ENCODE data around the gene KDM4C. TPM values are rescaled to one million over a fixed set of nuclear protein-coding genes. Genes with fewer than 3 reads are reported as not detected.
"Not testable (repeated sequence)": the region's sequence is repeated elsewhere in the genome, so short reads cannot be mapped to it uniquely, and the experiment has no call there.

The KDM4C gene
- 10 to 100 TPM; 46.6 to 70.9 TPM for total RNA-seq

DNA sequence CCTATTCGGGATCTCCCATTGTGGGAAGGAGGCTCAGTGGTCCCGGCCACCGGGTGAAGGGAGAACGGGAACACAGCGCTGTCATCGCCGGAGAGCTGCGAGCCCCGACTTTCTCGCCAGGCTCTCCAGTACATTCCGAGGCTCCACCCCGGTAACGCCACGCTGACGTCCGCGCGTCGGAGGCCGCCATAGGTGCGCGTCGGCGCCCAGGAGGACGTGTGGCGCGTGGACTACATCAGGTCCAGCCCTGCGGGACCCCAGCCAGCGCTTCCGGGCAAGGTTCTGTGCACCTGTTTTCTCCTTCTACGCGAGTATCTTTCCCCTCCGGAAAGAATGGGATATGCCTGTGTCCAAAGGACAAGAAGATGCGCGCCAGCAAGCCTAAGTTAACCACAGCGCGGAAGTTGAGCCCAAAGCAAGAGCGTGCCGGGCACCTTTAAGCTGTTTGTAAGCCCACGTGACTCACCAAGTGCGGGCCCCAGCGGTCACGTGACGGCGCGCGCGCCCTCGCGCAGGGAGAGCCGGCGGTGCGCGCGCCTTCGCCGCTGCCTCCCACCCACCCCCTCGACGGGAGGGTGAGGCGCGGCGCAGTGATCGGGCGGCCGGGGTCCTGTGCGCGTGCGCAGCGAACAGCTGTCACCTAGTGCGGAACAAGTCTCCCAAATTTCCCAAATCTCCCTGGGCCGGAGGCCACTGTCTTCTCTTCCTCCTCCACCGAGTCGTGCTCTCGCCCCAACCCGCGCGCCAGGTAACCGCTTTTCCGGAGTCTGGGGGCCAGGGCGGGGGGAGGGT is at the start of gene KDM4C:
Gene KDM4C (plus strand): TSS at position 518 of the 792 bp plus-strand sequence. CDS start 35,016 bp downstream, outside the sequence.
- H3K4me3 Mint-ChIP-seq, result peak within 1 kb of the TSS; percentile 98
- no peaks in the 10 kb centered on the region for H3K27me3 Mint-ChIP-seq
- ATAC-seq (replicated peaks), result peak; percentile 89
- H3K36me3 Mint-ChIP-seq (ENCODE audit: low read depth), result peaks cover 27% of the 10 kb centered on the region
- H3K27ac Mint-ChIP-seq, result peak within 1 kb of the TSS; percentile 100
- peaks cover 9% of the 10 kb centered on the region for H3K4me1 Mint-ChIP-seq
- no peaks in the 10 kb centered on the region for H3K9me3 Mint-ChIP-seq

DNA sequence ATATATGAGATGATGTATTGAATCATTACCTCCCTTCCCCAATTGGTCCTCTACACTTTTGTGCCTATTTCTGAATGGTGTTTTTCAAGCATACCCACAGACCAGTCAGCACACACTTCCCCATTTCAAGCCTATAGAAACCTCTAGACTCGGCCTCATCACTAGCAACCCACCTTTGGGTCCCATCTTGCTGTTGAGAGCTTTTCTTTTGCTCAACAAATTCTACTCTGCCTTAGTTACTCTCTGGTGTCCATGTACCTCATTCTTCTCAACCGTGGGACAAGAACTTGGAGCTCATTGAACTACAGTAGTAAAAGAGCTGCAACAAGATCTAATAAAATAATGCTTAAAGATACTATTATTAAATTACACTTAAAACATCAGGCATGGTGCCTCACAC is 49.0 kb upstream of the KDM4C start:
- H3K4me1 Mint-ChIP-seq, result peaks cover 6% of the 10 kb centered on the region
- H3K4me3 Mint-ChIP-seq, result no peak overlapping the region
- ATAC-seq (replicated peaks), result no peak
- no peaks in the 10 kb centered on the region for H3K27me3 Mint-ChIP-seq
- peaks cover 4% of the 10 kb centered on the region for H3K9me3 Mint-ChIP-seq
- H3K36me3 Mint-ChIP-seq (ENCODE audit: low read depth), result peaks cover 9% of the 10 kb centered on the region
- H3K27ac Mint-ChIP-seq, result no peak overlapping the region

DNA sequence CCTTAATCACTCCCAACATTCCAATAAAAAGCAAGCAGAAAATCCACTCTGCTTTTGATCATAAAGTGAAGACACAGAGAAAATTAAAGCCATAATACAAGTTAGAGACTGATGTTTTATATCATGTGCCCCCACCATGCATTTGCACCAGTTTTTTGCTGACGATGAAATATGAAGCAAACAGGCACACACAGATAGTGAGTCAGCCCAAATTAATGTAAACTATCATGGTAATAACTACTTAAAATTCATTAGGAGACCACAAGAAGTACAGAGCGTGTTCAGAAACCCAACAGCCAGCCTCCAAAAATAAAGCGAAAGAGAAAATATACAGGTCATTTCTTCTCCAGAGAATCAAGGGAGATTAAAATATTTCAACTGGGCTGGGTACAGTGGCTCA is 46.4 kb upstream of the KDM4C start:
- H3K9me3 Mint-ChIP-seq, result peaks cover 4% of the 10 kb centered on the region
- no peak overlapping the region for H3K27ac Mint-ChIP-seq
- no peak overlapping the region for H3K4me3 Mint-ChIP-seq
- H3K4me1 Mint-ChIP-seq, result no peaks in the 10 kb centered on the region
- no peaks in the 10 kb centered on the region for H3K27me3 Mint-ChIP-seq
- peaks cover 5% of the 10 kb centered on the region for H3K36me3 Mint-ChIP-seq (ENCODE audit: low read depth)
- no peak for ATAC-seq (replicated peaks)

DNA sequence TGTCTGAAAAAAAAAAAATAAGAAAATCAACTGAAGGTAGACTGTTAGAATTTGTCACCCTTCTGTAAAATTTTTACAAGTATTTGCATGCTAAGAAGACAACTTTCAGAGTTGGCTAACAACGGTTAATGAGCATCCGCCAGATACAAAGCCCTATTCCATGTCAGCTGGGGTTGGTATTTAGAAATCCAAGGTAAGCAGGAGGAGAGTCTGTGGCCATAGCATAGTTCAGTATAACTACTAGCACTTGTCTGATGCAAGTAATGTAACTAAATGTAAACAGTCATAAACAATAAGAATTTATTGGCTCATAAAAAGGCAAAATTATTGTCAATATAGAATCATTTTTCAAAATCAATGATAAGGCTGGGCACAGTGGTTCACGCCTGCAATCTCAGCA is 45.7 kb upstream of the KDM4C start:
- Mint-ChIP-seq H3K27me3 (no peaks in the 10 kb centered on the region), H3K4me3 (no peak overlapping the region), H3K4me1 (no peaks in the 10 kb centered on the region), H3K27ac (no peak overlapping the region), H3K36me3 (ENCODE audit: low read depth) (peaks cover 7% of the 10 kb centered on the region), H3K9me3 (peaks cover 4% of the 10 kb centered on the region)
- ATAC-seq (replicated peaks), result no peak

DNA sequence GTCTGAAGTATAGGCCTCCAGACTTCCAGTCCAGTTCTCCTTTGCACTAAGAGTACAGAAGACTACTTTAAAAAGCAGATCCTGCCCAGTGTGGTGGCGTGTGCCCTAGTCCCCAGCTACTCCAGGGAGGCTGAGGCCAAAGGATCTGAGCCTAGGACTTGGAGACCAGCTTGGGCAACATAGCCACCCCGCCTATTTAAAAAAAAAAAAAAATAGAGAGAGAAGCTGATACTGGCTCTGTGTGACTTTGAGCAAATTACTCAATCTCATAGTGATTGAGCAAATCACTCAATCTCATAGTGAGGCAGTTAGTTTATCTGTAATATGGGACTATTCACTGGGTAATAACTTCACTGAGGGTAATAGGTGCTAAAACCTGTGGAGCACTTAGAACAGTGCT is 43.6 kb upstream of the KDM4C start:
- ATAC-seq (replicated peaks), result no peak
- no peaks in the 10 kb centered on the region for H3K27me3 Mint-ChIP-seq
- no peaks in the 10 kb centered on the region for H3K4me1 Mint-ChIP-seq
- H3K27ac Mint-ChIP-seq, result no peak overlapping the region
- H3K36me3 Mint-ChIP-seq (ENCODE audit: low read depth), result peaks cover 7% of the 10 kb centered on the region
- H3K9me3 Mint-ChIP-seq, result no peaks in the 10 kb centered on the region
- H3K4me3 Mint-ChIP-seq, result peak overlapping the region; percentile 87

DNA sequence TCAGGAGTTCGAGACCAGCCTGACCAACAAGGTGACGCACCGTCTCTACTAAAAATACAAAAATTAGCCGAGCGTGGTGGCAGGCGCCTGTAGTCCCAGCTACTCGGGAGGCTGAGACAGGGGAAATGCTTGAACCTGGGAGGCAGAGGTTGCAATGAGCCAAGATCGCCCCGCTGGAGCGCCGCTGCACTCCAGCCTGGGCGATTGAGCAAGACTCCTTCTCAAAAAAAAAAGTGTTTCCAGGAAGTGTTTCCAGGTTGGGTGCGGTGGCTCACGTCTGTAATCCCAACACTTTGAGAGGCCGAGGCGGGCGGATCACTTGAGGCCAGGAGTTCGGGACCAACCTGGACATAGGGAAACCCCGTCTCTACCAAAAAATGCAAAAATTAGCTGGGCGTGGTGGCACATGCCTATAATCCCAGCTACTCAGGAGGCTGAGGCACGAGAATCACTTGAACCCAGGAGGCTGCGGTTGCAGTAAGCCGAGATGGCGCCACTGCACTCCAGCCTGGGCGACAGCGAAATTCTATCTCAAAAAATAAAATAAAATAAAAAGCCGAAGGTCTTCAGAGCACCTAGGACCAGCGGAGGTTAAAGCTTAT is 42.5 kb upstream of the KDM4C start:
- Mint-ChIP-seq H3K27ac (peak overlapping the region; percentile 96), H3K4me3 (peak overlapping the region; percentile 87)
- H3K36me3 Mint-ChIP-seq (ENCODE audit: low read depth); H3K27me3 Mint-ChIP-seq; H3K9me3 Mint-ChIP-seq; H3K4me1 Mint-ChIP-seq; ATAC-seq (replicated peaks): not testable (repeated sequence)

DNA sequence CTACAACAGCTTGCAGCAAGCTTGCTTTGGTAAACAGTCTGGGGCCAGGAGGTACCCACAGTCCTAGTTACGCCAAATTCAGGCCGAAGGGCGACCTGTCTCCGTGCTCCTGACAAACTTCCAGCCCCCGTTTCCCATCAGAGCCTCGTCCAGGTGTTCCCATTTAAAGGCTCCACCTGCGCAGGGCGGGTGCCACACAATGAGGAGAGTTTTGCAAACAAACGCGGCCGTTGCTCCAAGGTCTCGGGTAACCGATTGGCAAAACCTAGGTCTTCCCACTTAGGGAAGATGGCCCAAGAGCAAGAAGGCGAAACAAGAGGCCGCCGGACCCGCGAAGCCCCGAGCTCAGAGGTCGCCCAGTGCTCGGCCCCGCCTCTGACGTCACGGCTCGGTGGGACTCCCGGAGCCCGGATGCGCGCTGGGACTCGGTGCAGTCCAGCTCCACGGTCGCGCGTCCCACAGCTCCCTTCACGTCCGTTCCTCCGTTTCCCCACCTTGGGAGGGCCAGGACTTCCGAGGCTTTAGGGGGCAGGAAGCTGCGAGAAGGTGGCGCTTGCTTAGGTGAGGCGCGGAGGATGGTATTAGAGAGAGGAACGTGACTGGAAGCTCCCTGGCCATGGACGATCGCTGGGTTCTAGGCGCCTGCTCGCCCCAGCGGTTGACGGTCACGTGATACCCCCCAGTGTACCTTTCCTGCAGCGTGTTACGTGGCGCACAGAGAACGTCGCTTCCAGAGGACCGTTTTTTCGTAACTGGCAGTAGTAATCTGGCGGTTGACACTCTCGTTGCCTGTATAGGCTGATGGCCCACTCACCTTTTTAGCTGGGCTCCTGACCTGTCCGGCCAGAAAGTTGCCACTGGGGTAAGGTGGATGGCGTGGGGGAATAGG is 41.8 kb upstream of the KDM4C start:
- H3K4me3 Mint-ChIP-seq, result peak overlapping the region; percentile 87
- ATAC-seq (replicated peaks), result peak; percentile 96
- no peaks in the 10 kb centered on the region for H3K9me3 Mint-ChIP-seq
- no peaks in the 10 kb centered on the region for H3K4me1 Mint-ChIP-seq
- H3K36me3 Mint-ChIP-seq (ENCODE audit: low read depth), result peaks cover 7% of the 10 kb centered on the region
- H3K27ac Mint-ChIP-seq, result peak overlapping the region; percentile 96
- H3K27me3 Mint-ChIP-seq, result no peaks in the 10 kb centered on the region

DNA sequence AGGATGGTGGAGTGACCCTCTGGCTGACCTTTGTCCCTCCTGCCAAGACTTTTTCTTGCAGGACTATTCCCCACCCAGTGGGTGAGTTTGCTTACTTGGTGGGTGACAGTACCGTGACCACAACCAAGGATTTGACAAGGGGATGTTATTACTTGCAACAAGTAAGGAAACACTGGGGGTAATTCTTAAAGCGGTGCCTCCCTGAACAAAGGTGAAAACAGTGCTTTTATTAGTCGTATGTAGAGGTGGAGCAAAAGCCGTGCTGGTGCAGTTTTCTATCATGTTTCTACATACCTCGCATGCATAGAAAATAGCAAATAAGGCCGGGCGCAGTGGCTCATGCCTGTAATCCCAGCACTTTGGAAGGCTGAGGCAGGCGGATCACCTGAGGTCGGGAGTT is 41.0 kb upstream of the KDM4C start:
- H3K4me3 Mint-ChIP-seq, result peak overlapping the region; percentile 87
- peak overlapping the region; percentile 96 for H3K27ac Mint-ChIP-seq
- no peaks in the 10 kb centered on the region for H3K9me3 Mint-ChIP-seq
- no peaks in the 10 kb centered on the region for H3K27me3 Mint-ChIP-seq
- no peaks in the 10 kb centered on the region for H3K4me1 Mint-ChIP-seq
- peaks cover 7% of the 10 kb centered on the region for H3K36me3 Mint-ChIP-seq (ENCODE audit: low read depth)
- ATAC-seq (replicated peaks), result no peak

DNA sequence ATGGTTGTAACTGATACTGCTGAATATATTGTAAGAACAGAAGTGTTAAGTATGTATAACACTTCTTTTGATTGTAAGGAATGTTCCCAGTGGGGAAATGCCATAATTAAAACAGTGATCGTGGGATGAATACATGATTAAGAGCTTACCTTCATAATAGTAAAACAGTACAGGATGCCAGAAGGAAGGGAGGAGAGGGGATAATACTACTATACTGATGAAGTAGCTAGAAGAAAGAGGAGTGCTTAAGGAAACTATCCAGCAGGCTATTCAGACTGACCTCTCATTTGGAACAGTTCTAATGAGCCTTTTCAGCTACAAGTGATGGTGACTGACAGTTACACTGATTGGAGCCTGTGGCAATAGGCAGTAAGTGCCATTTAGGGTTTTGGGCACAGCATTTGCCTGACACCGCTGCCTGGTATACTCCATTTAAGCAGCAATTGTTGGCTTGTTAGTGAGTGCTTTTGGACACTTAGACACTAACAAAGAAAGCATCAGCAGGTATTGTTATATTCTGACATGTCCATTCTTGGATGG is 33.8 kb upstream of the KDM4C start:
- Mint-ChIP-seq H3K27ac (no peak overlapping the region), H3K4me3 (no peak overlapping the region), H3K9me3 (no peaks in the 10 kb centered on the region), H3K27me3 (no peaks in the 10 kb centered on the region), H3K4me1 (no peaks in the 10 kb centered on the region), H3K36me3 (ENCODE audit: low read depth) (no peaks in the 10 kb centered on the region)
- no peak for ATAC-seq (replicated peaks)

DNA sequence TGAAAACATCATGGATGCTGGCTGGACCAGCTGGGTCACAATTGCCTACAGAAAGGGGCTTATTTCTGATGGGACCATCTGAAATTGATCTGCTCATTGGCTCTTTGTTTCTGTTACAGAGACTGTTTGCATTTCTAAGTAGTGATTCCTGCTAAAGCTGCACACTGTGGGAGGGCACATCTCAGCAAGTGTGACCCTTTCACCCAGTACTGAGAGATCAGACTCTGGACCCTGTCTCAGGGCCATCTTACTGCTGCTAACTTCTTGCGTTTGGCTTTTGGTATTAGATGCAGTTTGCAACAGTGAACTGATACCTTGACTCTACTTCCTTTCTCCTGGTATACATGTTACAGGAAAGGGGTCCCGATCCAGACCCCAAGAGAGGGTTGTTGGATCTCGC is 24.5 kb upstream of the KDM4C start:
- H3K4me1 Mint-ChIP-seq, result no peaks in the 10 kb centered on the region
- no peaks in the 10 kb centered on the region for H3K36me3 Mint-ChIP-seq (ENCODE audit: low read depth)
- no peak for ATAC-seq (replicated peaks)
- H3K9me3 Mint-ChIP-seq, result no peaks in the 10 kb centered on the region
- no peak overlapping the region for H3K27ac Mint-ChIP-seq
- no peak overlapping the region for H3K4me3 Mint-ChIP-seq
- no peaks in the 10 kb centered on the region for H3K27me3 Mint-ChIP-seq

DNA sequence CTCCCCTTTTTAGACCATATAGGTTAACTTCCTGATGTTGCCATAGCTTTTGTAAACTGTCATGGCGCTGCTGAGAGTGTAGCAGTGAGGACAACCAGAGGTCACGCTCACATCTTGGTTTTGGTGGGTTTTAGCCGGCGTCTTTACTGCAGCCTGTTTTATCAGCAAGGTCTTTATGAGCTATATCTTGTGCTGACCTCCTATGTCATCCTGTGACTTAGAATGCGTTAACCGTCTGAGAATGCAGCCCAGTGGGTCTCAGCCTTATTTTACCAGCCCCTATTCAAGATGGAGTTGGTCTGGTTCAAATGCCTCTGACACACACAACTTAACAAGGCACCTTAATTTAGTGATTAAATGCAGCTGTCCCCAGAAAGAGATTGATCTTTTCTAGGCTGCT is 23.9 kb upstream of the KDM4C start:
- Mint-ChIP-seq H3K4me1 (no peaks in the 10 kb centered on the region), H3K27ac (no peak overlapping the region), H3K4me3 (no peak overlapping the region), H3K36me3 (ENCODE audit: low read depth) (no peaks in the 10 kb centered on the region), H3K27me3 (no peaks in the 10 kb centered on the region), H3K9me3 (no peaks in the 10 kb centered on the region)
- no peak for ATAC-seq (replicated peaks)

DNA sequence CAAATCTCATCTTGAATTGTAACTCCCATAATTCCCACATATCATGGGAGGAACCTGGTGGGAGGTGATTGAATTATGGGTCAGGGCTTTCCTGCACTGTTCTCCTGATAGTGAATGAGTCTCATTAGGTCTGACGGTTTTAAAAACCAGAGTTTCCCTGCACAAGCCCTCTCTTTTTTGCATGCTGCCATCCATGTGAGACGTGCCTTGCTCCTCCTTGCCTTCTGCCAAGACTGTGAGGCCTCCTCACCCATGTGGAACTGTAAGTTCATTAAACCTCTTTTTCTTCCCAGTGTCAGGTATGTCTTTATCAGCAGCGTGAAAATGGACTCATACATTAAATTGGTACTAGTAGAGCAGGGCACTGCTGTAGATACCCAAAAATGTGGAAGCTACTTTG is 22.4 kb upstream of the KDM4C start:
- no peak overlapping the region for H3K27ac Mint-ChIP-seq
- no peaks in the 10 kb centered on the region for H3K9me3 Mint-ChIP-seq
- H3K4me1 Mint-ChIP-seq, result no peaks in the 10 kb centered on the region
- H3K27me3 Mint-ChIP-seq, result no peaks in the 10 kb centered on the region
- no peak overlapping the region for H3K4me3 Mint-ChIP-seq
- no peak for ATAC-seq (replicated peaks)
- no peaks in the 10 kb centered on the region for H3K36me3 Mint-ChIP-seq (ENCODE audit: low read depth)

DNA sequence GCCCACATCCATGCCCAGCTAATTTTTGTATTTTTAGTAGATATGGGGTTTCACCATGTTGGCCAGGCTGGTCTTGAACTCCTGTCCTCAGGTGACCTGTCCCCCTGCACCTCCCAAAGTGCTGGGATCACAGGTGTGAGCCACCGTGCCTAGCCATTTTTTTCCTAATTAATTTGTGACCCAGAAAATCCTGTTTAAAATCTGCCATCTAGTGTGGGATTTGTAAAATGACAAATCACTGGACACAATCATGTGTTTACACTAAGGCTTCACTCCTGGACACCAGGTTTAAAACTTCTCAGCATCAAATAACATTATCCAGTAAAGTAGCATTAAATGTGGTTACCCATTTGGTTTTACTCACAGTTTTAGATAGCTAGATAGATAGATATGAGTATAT is 18.6 kb upstream of the KDM4C start:
- H3K27me3 Mint-ChIP-seq, result peaks cover 3% of the 10 kb centered on the region
- H3K9me3 Mint-ChIP-seq, result no peaks in the 10 kb centered on the region
- H3K4me1 Mint-ChIP-seq, result no peaks in the 10 kb centered on the region
- no peak overlapping the region for H3K27ac Mint-ChIP-seq
- no peaks in the 10 kb centered on the region for H3K36me3 Mint-ChIP-seq (ENCODE audit: low read depth)
- ATAC-seq (replicated peaks), result no peak
- no peak overlapping the region for H3K4me3 Mint-ChIP-seq

DNA sequence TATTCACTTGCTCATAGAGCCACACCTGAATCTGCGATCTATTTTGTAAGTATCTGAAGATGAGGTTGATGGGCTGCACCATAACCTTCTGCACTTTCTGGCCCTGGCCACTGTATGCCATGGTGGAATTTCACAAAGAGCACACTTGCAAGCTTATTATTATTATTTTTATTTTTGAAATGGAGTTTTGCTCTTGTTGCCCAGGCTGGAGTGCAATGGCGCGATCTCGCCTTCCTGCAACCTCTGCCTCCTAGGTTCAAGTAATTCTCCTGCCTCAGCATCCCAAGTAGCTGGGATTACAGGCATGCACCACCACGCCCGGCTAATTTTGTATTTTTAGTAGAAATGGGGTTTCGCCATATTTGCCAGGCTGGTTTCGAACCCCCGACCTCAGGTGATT is 8.9 kb upstream of the KDM4C start:
- H3K4me1 Mint-ChIP-seq; H3K9me3 Mint-ChIP-seq; H3K27me3 Mint-ChIP-seq; H3K36me3 Mint-ChIP-seq (ENCODE audit: low read depth); ATAC-seq (replicated peaks); H3K4me3 Mint-ChIP-seq; H3K27ac Mint-ChIP-seq: not testable (repeated sequence)
